ENCODE results near the gene NCOA1. TPM values are rescaled to one million over a fixed set of nuclear protein-coding genes. Genes with fewer than 3 reads are reported as not detected.
A peak's percentile ranks its signal among the peaks of the same experiment; 100 is the strongest.

Gene NCOA1
- total RNA-seq, 5 donors from 2014 or later (not counting 1 experiment from before 2014, with no cell fraction given) = 34.7 to 55.5 (median 37.6) TPM

GRCh38 chr2:24492421-24493279 is 1.6 kb downstream of the NCOA1 start:
- CTCF ChIA-PET = interaction anchor here in 1 of 2 donors (0.7 kb wide), 1 partner anchor 275 kb away, joined by 3 read pairs; no protein-coding TSS in a partner anchor
- DNase-seq (peak in 2 of 35 experiments; percentile 3 to 29), ATAC-seq (replicated peaks in 1 of 4) (no peak)
- POLR2A ChIA-PET = interaction anchor here (0.7 to 1.4 kb wide), 2 partner anchors 14 to 15 kb away, joined by 3 to 5 read pairs; no protein-coding TSS in a partner anchor
- Histone ChIP-seq H3K4me3 (ENCODE audit: control insufficient read depth in 1 of 2, extremely low read depth in 1 of 2, low read length in 1 of 2) (peak overlapping the region; percentile 64 to 72), H3K9me3 (no peaks in the 10 kb centered on the region), H3K27ac (ENCODE audit: low read length) (peak overlapping the region; percentile 69), H3K27me3 (replicated peaks in 1 of 2; ENCODE audit: control insufficient read depth in 2 of 2, extremely low read depth in 1 of 2, insufficient read depth in 2 of 2, low read length in 1 of 2) (no peaks in the 10 kb centered on the region), H3K36me3 (ENCODE audit: control insufficient read depth in 2 of 2, extremely low read depth in 1 of 2, insufficient read depth in 1 of 2, low read length in 1 of 2) (no peaks in the 10 kb centered on the region), H3K4me1 (ENCODE audit: control insufficient read depth in 1 of 2, extremely low read depth in 1 of 2, insufficient read depth in 2 of 2, low read length in 2 of 2) (peaks cover 20 to 29% of the 10 kb centered on the region in 2 experiments)
- H3K9me3 Mint-ChIP-seq = no peaks in the 10 kb centered on the region
- 34% methylated on average over 9 of the region's 16 CpGs for WGBS (ENCODE audit: insufficient coverage)
- H3K27ac Mint-ChIP-seq = peak overlapping the region; percentile 78 to 79
- no peaks in the 10 kb centered on the region for H3K36me3 Mint-ChIP-seq
- peaks cover 68 to 72% (median 71%) of the 10 kb centered on the region in 3 donors for H3K4me1 Mint-ChIP-seq
- H3K4me3 Mint-ChIP-seq = peak overlapping the region; percentile 81 to 94 (median 82)
- H3K27me3 Mint-ChIP-seq = no peaks in the 10 kb centered on the region

GRCh38 chr2:24493713-24494112 is 2.7 kb downstream of the NCOA1 start:
- CTCF ChIA-PET = interaction anchor here in 1 of 2 donors (0.7 kb wide), 1 partner anchor 274 kb away, joined by 3 read pairs; no protein-coding TSS in a partner anchor
- peak overlapping the region; percentile 81 to 94 (median 82) for H3K4me3 Mint-ChIP-seq
- 57% methylated on average over 1 of the region's 1 CpG for WGBS (ENCODE audit: insufficient coverage)
- Histone ChIP-seq H3K4me1 (ENCODE audit: control insufficient read depth in 1 of 2, extremely low read depth in 1 of 2, insufficient read depth in 2 of 2, low read length in 2 of 2) (peaks cover 20 to 29% of the 10 kb centered on the region in 2 experiments), H3K27me3 (replicated peaks in 1 of 2; ENCODE audit: control insufficient read depth in 2 of 2, extremely low read depth in 1 of 2, insufficient read depth in 2 of 2, low read length in 1 of 2) (no peaks in the 10 kb centered on the region), H3K36me3 (ENCODE audit: control insufficient read depth in 2 of 2, extremely low read depth in 1 of 2, insufficient read depth in 1 of 2, low read length in 1 of 2) (no peaks in the 10 kb centered on the region), H3K9me3 (no peaks in the 10 kb centered on the region), H3K4me3 (ENCODE audit: control insufficient read depth in 1 of 2, extremely low read depth in 1 of 2, low read length in 1 of 2) (no peak overlapping the region), H3K27ac (ENCODE audit: low read length) (peak overlapping the region; percentile 2)
- ATAC-seq (replicated peaks in 1 of 4) = no peak
- DNase-seq = peak in 1 of 35 experiments; percentile 25
- H3K4me1 Mint-ChIP-seq = peaks cover 74 to 81% (median 79%) of the 10 kb centered on the region in 3 donors
- POLR2A ChIA-PET = no interaction called here
- H3K9me3 Mint-ChIP-seq = no peaks in the 10 kb centered on the region
- no peaks in the 10 kb centered on the region for H3K27me3 Mint-ChIP-seq
- H3K36me3 Mint-ChIP-seq = no peaks in the 10 kb centered on the region
- peak overlapping the region; percentile 78 to 79 for H3K27ac Mint-ChIP-seq

GRCh38 chr2:24494410-24494809 is 3.4 kb downstream of the NCOA1 start:
- Histone ChIP-seq H3K4me3 (ENCODE audit: control insufficient read depth in 1 of 2, extremely low read depth in 1 of 2, low read length in 1 of 2) (no peak overlapping the region), H3K27ac (ENCODE audit: low read length) (no peak overlapping the region), H3K9me3 (no peaks in the 10 kb centered on the region), H3K27me3 (replicated peaks in 1 of 2; ENCODE audit: control insufficient read depth in 2 of 2, extremely low read depth in 1 of 2, insufficient read depth in 2 of 2, low read length in 1 of 2) (no peaks in the 10 kb centered on the region), H3K4me1 (ENCODE audit: control insufficient read depth in 1 of 2, extremely low read depth in 1 of 2, insufficient read depth in 2 of 2, low read length in 2 of 2) (peaks cover 20 to 28% of the 10 kb centered on the region in 2 experiments), H3K36me3 (ENCODE audit: control insufficient read depth in 2 of 2, extremely low read depth in 1 of 2, insufficient read depth in 1 of 2, low read length in 1 of 2) (no peaks in the 10 kb centered on the region)
- no peak overlapping the region for H3K27ac Mint-ChIP-seq
- DNase-seq = no peak
- no CpG with 5 or more reads among the region's 7 CpGs for WGBS (ENCODE audit: insufficient coverage)
- no peak overlapping the region for H3K4me3 Mint-ChIP-seq
- H3K9me3 Mint-ChIP-seq = no peaks in the 10 kb centered on the region
- peaks cover 76 to 81% (median 79%) of the 10 kb centered on the region in 3 donors for H3K4me1 Mint-ChIP-seq
- ATAC-seq (replicated peaks in 1 of 4) = no peak
- CTCF ChIA-PET = interaction anchor here in 1 of 2 donors (0.5 to 1.1 kb wide), 2 partner anchors 7 to 51 kb away, joined by 3 read pairs; no protein-coding TSS in a partner anchor
- H3K36me3 Mint-ChIP-seq = no peaks in the 10 kb centered on the region
- POLR2A ChIA-PET = no interaction called here
- H3K27me3 Mint-ChIP-seq = no peaks in the 10 kb centered on the region

GRCh38 chr2:24495451-24495850 is 4.4 kb downstream of the NCOA1 start:
- Mint-ChIP-seq H3K27ac (no peak overlapping the region), H3K4me1 (peaks cover 73 to 79% (median 78%) of the 10 kb centered on the region in 3 donors)
- ATAC-seq (replicated peaks in 1 of 4) = no peak

GRCh38 chr2:24496959-24497358 is 5.9 kb downstream of the NCOA1 start:
- Histone ChIP-seq H3K27ac (ENCODE audit: low read length) (no peak overlapping the region), H3K9me3 (no peaks in the 10 kb centered on the region), H3K4me3 (ENCODE audit: control insufficient read depth in 1 of 2, extremely low read depth in 1 of 2, low read length in 1 of 2) (no peak overlapping the region), H3K4me1 (ENCODE audit: control insufficient read depth in 1 of 2, extremely low read depth in 1 of 2, insufficient read depth in 2 of 2, low read length in 2 of 2) (peaks cover 14 to 20% of the 10 kb centered on the region in 2 experiments), H3K36me3 (ENCODE audit: control insufficient read depth in 2 of 2, extremely low read depth in 1 of 2, insufficient read depth in 1 of 2, low read length in 1 of 2) (no peaks in the 10 kb centered on the region), H3K27me3 (replicated peaks in 1 of 2; ENCODE audit: control insufficient read depth in 2 of 2, extremely low read depth in 1 of 2, insufficient read depth in 2 of 2, low read length in 1 of 2) (no peaks in the 10 kb centered on the region)
- Mint-ChIP-seq H3K4me3 (no peak overlapping the region), H3K4me1 (peaks cover 76 to 85% (median 80%) of the 10 kb centered on the region in 3 donors), H3K27ac (no peak overlapping the region), H3K9me3 (no peaks in the 10 kb centered on the region), H3K27me3 (no peaks in the 10 kb centered on the region), H3K36me3 (no peaks in the 10 kb centered on the region)
- ChIA-PET POLR2A (interaction anchor here (0.6 to 0.8 kb wide), 3 partner anchors 10 to 80 kb away, joined by 3 to 5 read pairs (median 4); no protein-coding TSS in a partner anchor), CTCF (no interaction called here)
- no CpG with 5 or more reads among the region's 4 CpGs for WGBS (ENCODE audit: insufficient coverage)
- DNase-seq = no peak
- no peak for ATAC-seq (replicated peaks in 1 of 4)

More at GRCh38 chr2:24495451-24495850, 4.4 kb downstream of the NCOA1 start:
- Mint-ChIP-seq H3K9me3 (no peaks in the 10 kb centered on the region), H3K27me3 (no peaks in the 10 kb centered on the region), H3K36me3 (no peaks in the 10 kb centered on the region), H3K4me3 (no peak overlapping the region)
- DNase-seq = no peak
- Histone ChIP-seq H3K9me3 (no peaks in the 10 kb centered on the region), H3K4me1 (ENCODE audit: control insufficient read depth in 1 of 2, extremely low read depth in 1 of 2, insufficient read depth in 2 of 2, low read length in 2 of 2) (peaks cover 18 to 20% of the 10 kb centered on the region in 2 experiments), H3K27me3 (replicated peaks in 1 of 2; ENCODE audit: control insufficient read depth in 2 of 2, extremely low read depth in 1 of 2, insufficient read depth in 2 of 2, low read length in 1 of 2) (no peaks in the 10 kb centered on the region), H3K36me3 (ENCODE audit: control insufficient read depth in 2 of 2, extremely low read depth in 1 of 2, insufficient read depth in 1 of 2, low read length in 1 of 2) (no peaks in the 10 kb centered on the region), H3K4me3 (ENCODE audit: control insufficient read depth in 1 of 2, extremely low read depth in 1 of 2, low read length in 1 of 2) (no peak overlapping the region), H3K27ac (ENCODE audit: low read length) (no peak overlapping the region)
- POLR2A ChIA-PET = interaction anchor here in 1 of 2 donors (0.6 kb wide), 1 partner anchor 32 kb away, joined by 4 read pairs; no protein-coding TSS in a partner anchor
- WGBS (ENCODE audit: insufficient coverage) = 100% methylated on average over 1 of the region's 4 CpGs
- CTCF ChIA-PET = interaction anchor here in 1 of 2 donors (1.1 kb wide), 1 partner anchor 8 kb away, joined by 3 read pairs; no protein-coding TSS in a partner anchor

- ChIA-PET CTCF (interaction anchor here in 1 of 2 donors (0.7 kb wide), 1 partner anchor 99 kb away, joined by 3 read pairs; no protein-coding TSS in a partner anchor), POLR2A (interaction anchor here in 1 of 2 donors (0.6 to 0.7 kb wide), 2 partner anchors 9 to 79 kb away, joined by 3 to 5 read pairs; no protein-coding TSS in a partner anchor)
- peaks cover 7 to 16% of the 10 kb centered on the region in 2 experiments for H3K4me1 ChIP-seq (ENCODE audit: control insufficient read depth in 1 of 2, extremely low read depth in 1 of 2, insufficient read depth in 2 of 2, low read length in 2 of 2)
- no peaks in the 10 kb centered on the region for H3K36me3 Mint-ChIP-seq
- no peaks in the 10 kb centered on the region for H3K9me3 Mint-ChIP-seq
- DNase-seq = no peak
- H3K27me3 ChIP-seq (replicated peaks in 1 of 2; ENCODE audit: control insufficient read depth in 2 of 2, extremely low read depth in 1 of 2, insufficient read depth in 2 of 2, low read length in 1 of 2) = no peaks in the 10 kb centered on the region
- H3K4me3 ChIP-seq (ENCODE audit: control insufficient read depth in 1 of 2, extremely low read depth in 1 of 2, low read length in 1 of 2) = no peak overlapping the region
- no peak for ATAC-seq (replicated peaks in 1 of 4)
- H3K4me3 Mint-ChIP-seq = no peak overlapping the region
- H3K27me3 Mint-ChIP-seq = no peaks in the 10 kb centered on the region
- no peak overlapping the region for H3K27ac Mint-ChIP-seq
- H3K27ac ChIP-seq (ENCODE audit: low read length) = no peak overlapping the region
- H3K4me1 Mint-ChIP-seq = peaks cover 76 to 84% (median 82%) of the 10 kb centered on the region in 3 donors
- no peaks in the 10 kb centered on the region for H3K36me3 ChIP-seq (ENCODE audit: control insufficient read depth in 2 of 2, extremely low read depth in 1 of 2, insufficient read depth in 1 of 2, low read length in 1 of 2)
- no peaks in the 10 kb centered on the region for H3K9me3 ChIP-seq
These were observed 6.6 kb downstream of the NCOA1 start for GRCh38 chr2:24497685-24498084.
